Adrenal gland (tissue), 5 donors: ENCODE results near the gene ADD3.

Experiments
- CTCF ChIP-seq, 6 experiments: fragments of 450-650 bp in 4 of 6; fragments of 200-600 bp in 2 of 6; sonication (generic) in 1 of 6; IDR thresholded peaks; 1 replicate in 5 of 6; 2 replicates in 1 of 6; pipeline versions ENCODE4 v1.5.1 to v1.8.0; 2016 to 2021; ENCODE audit warnings: antibody characterized with exemption in 6 of 6, mild to moderate bottlenecking in 2 of 6, moderate library complexity in 1 of 6
- POLR2A ChIP-seq, 2 donors: fragments of 450-650 bp; IDR thresholded peaks; one replicate each; pipeline ENCODE4 v1.6.1; 2017; ENCODE audit warnings: antibody characterized with exemption in 2 of 2, mild to moderate bottlenecking in 2 of 2, moderate library complexity in 1 of 2
- donor health status: DM: no; HTN: no; CAD: no.

GRCh38 chr10:109996766-109997171 is 11.0 kb upstream of the ADD3 start:
- TF ChIP-seq CTCF (IDR thresholded peaks at IDR 0.05) (no peak), POLR2A (IDR thresholded peaks at IDR 0.05) (no peak)
